ENCODE results near the gene MARK3. TPM values are rescaled to one million over a fixed set of nuclear protein-coding genes. Genes with fewer than 3 reads are reported as not detected.

MARK3 gene
- total RNA-seq, 1 experiment from 2014 or later: 189 TPM

DNA sequence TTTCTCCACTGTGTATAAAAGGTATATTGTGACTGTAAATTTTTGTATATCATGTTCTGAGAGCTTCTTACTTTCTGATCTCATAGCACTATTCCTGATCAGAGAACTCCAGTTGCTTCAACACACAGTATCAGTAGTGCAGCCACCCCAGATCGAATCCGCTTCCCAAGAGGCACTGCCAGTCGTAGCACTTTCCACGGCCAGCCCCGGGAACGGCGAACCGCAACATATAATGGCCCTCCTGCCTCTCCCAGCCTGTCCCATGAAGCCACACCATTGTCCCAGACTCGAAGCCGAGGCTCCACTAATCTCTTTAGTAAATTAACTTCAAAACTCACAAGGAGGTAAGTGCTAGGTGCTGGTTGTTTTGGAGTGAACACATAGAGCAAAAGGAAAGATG lies 106.5 kb downstream of the MARK3 start:
- Histone ChIP-seq H3K36me3 (ENCODE audit: low read depth) (peaks cover 51% of the 10 kb centered on the region), H3K27me3 (ENCODE audit: insufficient read depth, low read depth) (no peaks in the 10 kb centered on the region), H3K9me3 (ENCODE audit: insufficient read depth, low read depth) (no peaks in the 10 kb centered on the region), H3K4me1 (replicated peaks; ENCODE audit: insufficient read depth) (no peaks in the 10 kb centered on the region), H4K20me1 (ENCODE audit: insufficient read depth) (peaks cover 30% of the 10 kb centered on the region), H3K4me3 (no peak overlapping the region), H2AFZ (no peak overlapping the region), H3K4me2 (no peak overlapping the region), H3K79me2 (ENCODE audit: low read depth) (no peaks in the 10 kb centered on the region), H3F3A (ENCODE audit: insufficient read depth, low read depth) (peaks cover 50% of the 10 kb centered on the region), H3K9me2 (ENCODE audit: insufficient read depth) (no peaks in the 10 kb centered on the region), H3K27ac (no peak overlapping the region)
- TF ChIP-seq, protein P1, sequence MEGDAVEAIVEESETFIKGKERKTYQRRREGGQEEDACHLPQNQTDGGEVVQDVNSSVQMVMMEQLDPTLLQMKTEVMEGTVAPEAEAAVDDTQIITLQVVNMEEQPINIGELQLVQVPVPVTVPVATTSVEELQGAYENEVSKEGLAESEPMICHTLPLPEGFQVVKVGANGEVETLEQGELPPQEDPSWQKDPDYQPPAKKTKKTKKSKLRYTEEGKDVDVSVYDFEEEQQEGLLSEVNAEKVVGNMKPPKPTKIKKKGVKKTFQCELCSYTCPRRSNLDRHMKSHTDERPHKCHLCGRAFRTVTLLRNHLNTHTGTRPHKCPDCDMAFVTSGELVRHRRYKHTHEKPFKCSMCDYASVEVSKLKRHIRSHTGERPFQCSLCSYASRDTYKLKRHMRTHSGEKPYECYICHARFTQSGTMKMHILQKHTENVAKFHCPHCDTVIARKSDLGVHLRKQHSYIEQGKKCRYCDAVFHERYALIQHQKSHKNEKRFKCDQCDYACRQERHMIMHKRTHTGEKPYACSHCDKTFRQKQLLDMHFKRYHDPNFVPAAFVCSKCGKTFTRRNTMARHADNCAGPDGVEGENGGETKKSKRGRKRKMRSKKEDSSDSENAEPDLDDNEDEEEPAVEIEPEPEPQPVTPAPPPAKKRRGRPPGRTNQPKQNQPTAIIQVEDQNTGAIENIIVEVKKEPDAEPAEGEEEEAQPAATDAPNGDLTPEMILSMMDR (conservative IDR thresholded peaks at IDR 0.05): no peak
- TF ChIP-seq EZH2 (IDR thresholded peaks at IDR 0.05; ENCODE audit: low read depth): no peak
- POLR2A ChIA-PET (ENCODE audit: unreplicated experiment): interaction anchor here (0.7 kb wide), 1 partner anchor 35 kb away, joined by 6 read pairs; no protein-coding TSS in a partner anchor
- DNase-seq: no peak
- no TSS peak for BruUV-seq (replicated peaks)
- intact Hi-C loops (cut with micrococcal nuclease; ENCODE audit: unreplicated experiment): no loop called here
- CTCF ChIA-PET: interaction anchor here (0.5 to 0.8 kb wide), 2 partner anchors 29 to 92 kb away, joined by 3 to 5 read pairs; no protein-coding TSS in a partner anchor

DNA sequence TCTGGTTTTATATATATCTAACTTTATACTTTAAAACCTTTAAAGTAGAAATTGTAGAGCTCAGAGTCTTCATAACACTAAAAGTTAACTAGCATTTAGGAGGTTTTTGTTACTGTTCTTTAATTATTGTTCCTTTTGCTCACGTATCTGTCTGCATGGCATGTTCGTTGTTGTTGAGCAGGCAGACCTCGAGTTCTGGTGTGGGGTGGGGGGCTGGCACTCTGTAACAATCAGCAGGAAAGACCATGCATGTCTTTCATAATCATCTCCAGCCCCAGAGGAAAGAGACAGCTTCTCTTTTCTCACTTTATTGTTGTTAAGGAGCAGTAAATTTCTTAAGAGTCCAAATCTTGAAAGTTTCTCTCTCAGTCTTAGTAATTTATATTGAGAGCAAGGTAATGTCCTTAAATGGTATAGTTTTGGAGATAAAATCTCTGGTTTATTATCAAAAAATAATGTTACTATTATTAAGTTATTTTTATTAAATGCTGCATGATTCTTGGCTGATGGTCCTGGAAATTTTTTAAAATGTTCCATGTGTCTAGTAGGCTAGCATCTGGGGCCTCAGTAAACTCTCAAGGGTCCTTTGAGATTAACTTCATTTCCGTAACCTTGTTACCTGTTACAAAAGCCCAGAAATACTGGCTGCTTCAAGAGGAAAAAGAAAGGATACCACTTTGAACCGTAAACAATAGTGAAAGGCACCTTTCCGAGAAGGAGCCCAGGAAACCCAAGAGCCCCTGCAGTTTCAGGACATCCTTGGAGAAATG lies 107.1 kb downstream of the MARK3 start:
- ChIA-PET POLR2A (ENCODE audit: unreplicated experiment) (interaction anchor here (0.7 kb wide), 1 partner anchor 35 kb away, joined by 6 read pairs; no protein-coding TSS in a partner anchor), CTCF (interaction anchor here (0.5 to 0.8 kb wide), 3 partner anchors 29 to 138 kb away, joined by 3 to 5 read pairs (median 4); no protein-coding TSS in a partner anchor)
- TF ChIP-seq EZH2 (IDR thresholded peaks at IDR 0.05; ENCODE audit: low read depth): no peak
- DNase-seq: no peak
- Histone ChIP-seq H3K36me3 (ENCODE audit: low read depth) (peaks cover 54% of the 10 kb centered on the region), H3K4me3 (no peak overlapping the region), H3K9me2 (ENCODE audit: insufficient read depth) (no peaks in the 10 kb centered on the region), H3K4me2 (no peak overlapping the region), H3K79me2 (ENCODE audit: low read depth) (no peaks in the 10 kb centered on the region), H3K9me3 (ENCODE audit: insufficient read depth, low read depth) (no peaks in the 10 kb centered on the region), H4K20me1 (ENCODE audit: insufficient read depth) (peaks cover 30% of the 10 kb centered on the region), H3K4me1 (replicated peaks; ENCODE audit: insufficient read depth) (no peaks in the 10 kb centered on the region), H3K27ac (no peak overlapping the region), H3K27me3 (ENCODE audit: insufficient read depth, low read depth) (no peaks in the 10 kb centered on the region), H2AFZ (no peak overlapping the region), H3F3A (ENCODE audit: insufficient read depth, low read depth) (peaks cover 56% of the 10 kb centered on the region)
- intact Hi-C loops (cut with micrococcal nuclease; ENCODE audit: unreplicated experiment): no loop called here
- BruUV-seq (replicated peaks): no TSS peak

DNA sequence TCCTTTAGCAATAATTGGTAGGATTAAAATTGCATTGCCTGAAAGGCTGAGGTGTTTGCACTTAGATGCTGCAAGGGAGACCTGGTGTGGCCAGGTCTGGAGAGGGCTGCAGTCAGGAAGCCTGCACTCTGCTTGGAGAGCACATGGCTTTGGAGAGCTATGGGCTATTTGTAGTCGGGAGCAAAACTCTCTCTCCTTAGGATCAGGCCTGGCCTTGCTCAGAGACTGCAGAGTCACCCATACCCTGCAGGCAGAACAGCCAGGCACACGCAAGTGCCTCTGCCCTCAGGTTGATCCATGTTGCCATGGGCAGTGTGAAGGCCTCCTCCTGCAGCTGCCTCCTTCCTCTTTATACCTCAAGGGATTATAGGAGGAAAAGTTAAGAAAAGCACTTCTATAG lies 110.6 kb downstream of the MARK3 start:
- Histone ChIP-seq H3K27ac (no peak overlapping the region), H3K36me3 (ENCODE audit: low read depth) (peaks cover 58% of the 10 kb centered on the region), H3K4me3 (no peak overlapping the region), H3K9me3 (ENCODE audit: insufficient read depth, low read depth) (no peaks in the 10 kb centered on the region), H3K4me1 (replicated peaks; ENCODE audit: insufficient read depth) (no peaks in the 10 kb centered on the region), H2AFZ (no peak overlapping the region), H3K27me3 (ENCODE audit: insufficient read depth, low read depth) (no peaks in the 10 kb centered on the region), H3K79me2 (ENCODE audit: low read depth) (peaks cover 6% of the 10 kb centered on the region; the same call in 1 of the 2 replicates), H3K4me2 (no peak overlapping the region), H4K20me1 (ENCODE audit: insufficient read depth) (peaks cover 41% of the 10 kb centered on the region), H3F3A (ENCODE audit: insufficient read depth, low read depth) (peaks cover 62% of the 10 kb centered on the region), H3K9me2 (ENCODE audit: insufficient read depth) (no peaks in the 10 kb centered on the region)
- DNase-seq: no peak
- intact Hi-C loops (cut with micrococcal nuclease; ENCODE audit: unreplicated experiment): no loop called here
- POLR2A ChIA-PET (ENCODE audit: unreplicated experiment): no interaction called here
- no TSS peak for BruUV-seq (replicated peaks)
- CTCF ChIA-PET: no interaction called here
- TF ChIP-seq EZH2 (IDR thresholded peaks at IDR 0.05; ENCODE audit: low read depth): no peak
- TF ChIP-seq, protein P1 (conservative IDR thresholded peaks at IDR 0.05): no peak

Data from PC-9 (cell line).